ENCODE data around the gene LONP1.
"Not testable (repeated sequence)": the region's sequence is repeated elsewhere in the genome, so short reads cannot be mapped to it uniquely, and the experiment has no call there.

Gene LONP1

DNA sequence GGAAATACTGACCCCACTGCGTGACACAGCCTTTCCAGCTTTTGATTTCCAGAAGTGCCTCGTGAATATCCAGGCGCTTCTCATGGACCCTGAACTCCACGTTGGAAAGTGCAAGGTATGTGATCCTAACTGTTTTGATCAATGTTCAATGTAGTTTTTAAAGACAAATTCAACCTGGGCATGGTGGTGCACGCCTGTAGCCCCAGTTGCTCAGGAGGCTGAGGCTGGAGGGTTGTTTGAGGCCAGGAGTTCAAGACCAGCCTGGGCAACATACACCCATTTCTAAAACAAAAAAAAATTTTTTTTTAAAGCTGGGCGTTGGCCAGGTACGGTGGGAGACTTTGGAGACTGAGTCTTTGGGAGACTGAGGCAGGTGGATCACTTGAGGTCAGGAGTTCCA is 31.8 kb upstream of the LONP1 start:
- Histone ChIP-seq H3K4me3 (ENCODE audit: low read depth, low read length) (no peak overlapping the region), H3K27me3 (no peaks in the 10 kb centered on the region), H3K36me3 (no peaks in the 10 kb centered on the region), H3K4me1 (no peaks in the 10 kb centered on the region; the same call in 1 of the 2 replicates), H3K9me3 (no peaks in the 10 kb centered on the region)
- no peak for DNase-seq
- TF ChIP-seq, protein P1, sequence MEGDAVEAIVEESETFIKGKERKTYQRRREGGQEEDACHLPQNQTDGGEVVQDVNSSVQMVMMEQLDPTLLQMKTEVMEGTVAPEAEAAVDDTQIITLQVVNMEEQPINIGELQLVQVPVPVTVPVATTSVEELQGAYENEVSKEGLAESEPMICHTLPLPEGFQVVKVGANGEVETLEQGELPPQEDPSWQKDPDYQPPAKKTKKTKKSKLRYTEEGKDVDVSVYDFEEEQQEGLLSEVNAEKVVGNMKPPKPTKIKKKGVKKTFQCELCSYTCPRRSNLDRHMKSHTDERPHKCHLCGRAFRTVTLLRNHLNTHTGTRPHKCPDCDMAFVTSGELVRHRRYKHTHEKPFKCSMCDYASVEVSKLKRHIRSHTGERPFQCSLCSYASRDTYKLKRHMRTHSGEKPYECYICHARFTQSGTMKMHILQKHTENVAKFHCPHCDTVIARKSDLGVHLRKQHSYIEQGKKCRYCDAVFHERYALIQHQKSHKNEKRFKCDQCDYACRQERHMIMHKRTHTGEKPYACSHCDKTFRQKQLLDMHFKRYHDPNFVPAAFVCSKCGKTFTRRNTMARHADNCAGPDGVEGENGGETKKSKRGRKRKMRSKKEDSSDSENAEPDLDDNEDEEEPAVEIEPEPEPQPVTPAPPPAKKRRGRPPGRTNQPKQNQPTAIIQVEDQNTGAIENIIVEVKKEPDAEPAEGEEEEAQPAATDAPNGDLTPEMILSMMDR (IDR thresholded peaks at IDR 0.05; ENCODE audit: low read depth, low read length): no peak

DNA sequence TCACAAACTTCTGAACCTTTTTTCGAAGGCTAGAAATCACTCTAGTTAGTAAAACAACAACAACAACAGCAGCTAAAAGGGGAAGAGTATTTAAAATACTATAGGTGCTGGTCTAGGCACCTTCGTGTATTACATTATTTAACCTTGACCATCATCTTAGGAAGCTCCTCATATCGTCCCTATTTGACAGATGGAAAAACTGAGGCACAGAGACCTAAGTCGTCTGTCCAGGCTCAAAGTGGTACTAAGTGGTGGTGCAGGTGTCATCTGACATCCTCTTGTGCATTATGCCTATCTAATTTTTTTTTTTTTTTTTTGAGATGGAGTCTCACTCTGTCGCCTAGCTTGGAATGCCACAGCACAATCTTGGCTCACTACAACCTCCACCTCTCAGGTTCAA is 29.6 kb upstream of the LONP1 start:
- TF ChIP-seq, protein P1 (IDR thresholded peaks at IDR 0.05; ENCODE audit: low read depth, low read length): no peak

DNA sequence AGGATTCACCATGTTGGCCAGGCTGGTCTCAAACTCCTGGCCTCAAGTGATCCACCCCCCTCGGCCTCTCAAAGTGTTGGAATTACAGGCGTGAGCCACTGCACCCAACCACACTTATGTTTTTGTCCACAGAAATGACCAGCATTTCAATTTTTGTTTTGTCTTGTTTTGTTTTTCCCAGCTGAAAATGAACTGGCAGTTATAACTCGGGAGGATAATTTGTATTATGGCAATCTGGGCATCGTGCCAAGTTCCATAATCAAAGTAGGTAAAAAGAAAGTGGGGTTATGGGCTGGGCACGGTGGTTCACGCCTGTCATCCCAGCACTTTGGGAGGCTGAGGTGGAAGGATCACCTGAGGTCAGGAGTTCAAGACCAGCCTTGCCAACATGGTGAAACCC is 29.0 kb upstream of the LONP1 start:
- DNase-seq: peak; percentile 36
- not testable (repeated sequence) for H3K9me3 ChIP-seq; H3K4me3 ChIP-seq (ENCODE audit: low read depth, low read length); H3K27me3 ChIP-seq; H3K36me3 ChIP-seq; H3K4me1 ChIP-seq

More for the DNA sequence above, 29.6 kb upstream of the LONP1 start:
- no peaks in the 10 kb centered on the region for H3K27me3 ChIP-seq
- H3K36me3 ChIP-seq: no peaks in the 10 kb centered on the region
- no peaks in the 10 kb centered on the region for H3K9me3 ChIP-seq
- no peak for DNase-seq
- H3K4me3 ChIP-seq (ENCODE audit: low read depth, low read length): no peak overlapping the region
- no peaks in the 10 kb centered on the region; the same call in 1 of the 2 replicates for H3K4me1 ChIP-seq

DNA sequence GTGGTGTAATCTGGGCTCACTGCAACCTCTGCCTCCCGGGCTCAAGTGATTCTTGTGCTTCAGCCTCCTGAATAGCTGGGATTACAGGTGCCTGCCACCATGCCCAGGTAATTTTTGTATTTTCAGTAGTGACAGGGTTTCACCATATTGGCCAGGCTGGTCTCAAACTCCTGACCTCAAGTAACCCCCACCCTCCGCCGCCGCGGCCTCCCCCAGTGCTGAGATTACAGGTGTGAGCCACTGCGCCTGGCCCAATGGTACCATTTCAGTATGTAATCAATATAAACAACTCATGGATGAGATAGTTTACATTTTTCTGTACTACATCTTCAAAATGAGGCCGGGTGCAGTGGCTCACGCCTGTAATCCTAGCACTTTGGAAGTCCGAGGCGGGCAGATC is 25.1 kb upstream of the LONP1 start:
- H3K9me3 ChIP-seq, DNase-seq: not testable (repeated sequence)

DNA sequence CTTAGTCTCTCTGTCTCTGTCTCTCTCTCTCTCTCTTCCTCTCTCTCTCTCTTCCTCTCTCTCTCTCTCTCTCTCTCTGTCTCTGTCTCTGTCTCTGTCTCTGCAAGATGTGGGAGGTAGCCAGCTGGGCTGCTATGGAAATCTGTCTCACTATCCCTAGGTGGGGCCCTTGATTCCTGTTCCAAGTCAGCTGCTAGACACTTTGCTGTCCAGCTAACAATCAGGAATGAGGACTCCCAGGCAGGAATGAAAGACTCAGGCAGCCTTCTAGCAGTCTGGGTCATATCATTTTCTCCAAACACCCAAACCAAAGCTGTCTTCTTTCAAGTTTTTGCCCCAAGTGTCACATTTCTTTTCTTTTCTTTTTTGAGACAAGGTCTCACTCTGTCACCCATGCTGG is 23.7 kb upstream of the LONP1 start:
- no peaks in the 10 kb centered on the region for H3K4me1 ChIP-seq
- no peaks in the 10 kb centered on the region for H3K9me3 ChIP-seq
- no peaks in the 10 kb centered on the region for H3K36me3 ChIP-seq
- no peak for DNase-seq
- no peaks in the 10 kb centered on the region; the same call in none of the 2 replicates for H3K27me3 ChIP-seq
- TF ChIP-seq, protein P1 (IDR thresholded peaks at IDR 0.05; ENCODE audit: low read depth, low read length): no peak
- no peak overlapping the region for H3K4me3 ChIP-seq (ENCODE audit: low read depth, low read length)

More for the DNA sequence above, 25.1 kb upstream of the LONP1 start:
- not testable (repeated sequence) for H3K27me3 ChIP-seq; H3K4me1 ChIP-seq; H3K4me3 ChIP-seq (ENCODE audit: low read depth, low read length); H3K36me3 ChIP-seq

DNA sequence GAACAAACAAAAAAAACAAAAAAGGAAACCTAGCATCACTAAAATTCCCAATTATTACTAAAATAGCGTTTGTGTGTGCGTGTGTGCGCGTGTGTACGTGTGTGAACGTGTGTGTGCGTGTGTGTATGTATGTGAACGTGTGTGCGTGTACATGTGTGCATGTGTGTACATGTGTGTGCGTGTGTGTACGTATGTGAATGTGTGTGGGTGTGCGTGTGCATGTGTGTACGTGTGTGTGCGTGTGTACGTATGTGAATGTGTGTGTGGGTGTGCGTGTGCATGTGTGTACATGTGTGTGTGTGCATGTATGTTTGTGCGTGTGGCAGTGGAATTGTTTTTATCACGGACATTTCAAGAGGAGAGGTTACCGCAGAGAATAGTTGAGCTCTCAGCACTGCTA is 22.1 kb upstream of the LONP1 start:
- TF ChIP-seq, protein P1 (IDR thresholded peaks at IDR 0.05; ENCODE audit: low read depth, low read length): no peak
- Histone ChIP-seq H3K36me3 (no peaks in the 10 kb centered on the region), H3K27me3 (no peaks in the 10 kb centered on the region; the same call in none of the 2 replicates), H3K4me1 (no peaks in the 10 kb centered on the region), H3K9me3 (no peaks in the 10 kb centered on the region), H3K4me3 (ENCODE audit: low read depth, low read length) (no peak overlapping the region)
- DNase-seq: no peak

DNA sequence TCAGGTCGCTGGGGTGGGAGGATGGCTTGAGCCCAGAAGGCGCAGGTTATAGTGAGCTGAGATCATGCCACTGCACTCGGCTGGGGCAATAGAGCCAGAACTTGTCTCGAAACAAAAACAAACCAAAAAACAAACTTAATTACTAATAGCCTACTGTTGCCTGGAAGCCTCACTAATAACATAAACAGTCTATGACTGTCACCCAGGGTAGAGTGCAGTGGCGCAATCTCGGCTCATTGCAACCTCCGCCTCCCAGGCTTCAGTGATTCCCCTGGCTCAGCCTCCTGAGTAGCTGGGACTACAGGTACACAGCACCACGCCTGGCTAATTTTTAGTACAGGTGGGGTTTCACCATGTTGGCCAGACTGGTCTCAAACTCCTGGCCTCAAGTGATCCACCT is 18.5 kb upstream of the LONP1 start:
- Histone ChIP-seq H3K36me3 (no peaks in the 10 kb centered on the region), H3K4me3 (ENCODE audit: low read depth, low read length) (no peak overlapping the region), H3K9me3 (no peaks in the 10 kb centered on the region), H3K27me3 (peaks cover 19% of the 10 kb centered on the region), H3K4me1 (no peaks in the 10 kb centered on the region)
- no peak for DNase-seq
- TF ChIP-seq, protein P1 (IDR thresholded peaks at IDR 0.05; ENCODE audit: low read depth, low read length): no peak

DNA sequence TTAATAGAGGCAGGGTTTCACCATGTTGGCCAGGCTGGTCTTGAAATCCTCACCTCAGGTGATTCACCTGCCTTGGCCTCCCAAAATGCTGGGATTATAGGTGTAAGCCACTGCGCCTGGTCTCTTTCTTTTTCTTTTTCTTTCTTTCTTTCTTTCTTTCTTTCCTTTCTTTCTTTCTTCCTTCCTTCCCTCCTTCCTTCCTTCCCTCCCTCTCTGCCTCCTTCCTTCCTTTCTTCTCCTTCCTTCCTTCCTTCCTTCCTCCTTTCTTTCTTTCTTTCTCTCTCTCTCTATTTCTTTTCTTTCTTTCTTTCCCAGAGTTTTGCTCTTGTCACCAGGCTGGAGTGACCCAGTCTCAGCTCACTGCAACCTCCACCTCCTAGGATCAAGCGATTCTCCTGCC is 13.2 kb upstream of the LONP1 start:
- peaks cover 19% of the 10 kb centered on the region for H3K27me3 ChIP-seq
- not testable (repeated sequence) for H3K4me1 ChIP-seq; DNase-seq; H3K9me3 ChIP-seq; H3K36me3 ChIP-seq; H3K4me3 ChIP-seq (ENCODE audit: low read depth, low read length)
